Panc1 (cell line): ENCODE measurements around the gene ART1. TPM values are rescaled to one million over a fixed set of nuclear protein-coding genes. Genes with fewer than 3 reads are reported as not detected.

Experiments used
- ATAC-seq: fragments of 200-7000 bp; cut with Tn5 transposase; 2 replicates; pipeline ENCODE4 v1.9.1; 2020; ENCODE audit warnings: mild to moderate bottlenecking, moderate library complexity
- BruUV-seq: library from RNA; stranded (reverse); fragments of 400-500 nt; replicated peaks from 2 replicates; lab custom pipeline; 2021; lab: Mats Ljungman, UMichigan
- CTCF ChIA-PET: fragments of 300-600 bp; sonication (Branson Sonifier 250); formaldehyde crosslinking; loops from one replicate; lab custom pipeline; 2022; ENCODE audit warnings: antibody characterized with exemption; lab: Charles Lee
- POLR2A ChIA-PET: fragments of 300-600 bp; sonication (Branson Sonifier 250); formaldehyde crosslinking; loops from one replicate; lab custom pipeline; 2022; ENCODE audit warnings: antibody characterized with exemption; lab: Charles Lee
- DNase-seq: peaks from one replicate; pipeline ENCODE4 v3.0.0-alpha.2; 2010; ENCODE audit warnings: low read depth, low spot score
- H3K27ac ChIP-seq: 2 replicates; pipeline ENCODE4 v1.5.1; 2011; ENCODE audit warnings: mild to moderate bottlenecking, low read length, inconsistent platforms
- H3K27me3 ChIP-seq: fragments of 200-500 bp; sonication (Bioruptor generic); 2 replicates; pipeline ENCODE4 v1.6.0; 2014; ENCODE audit warnings: low read length, inconsistent platforms; ENCODE audit not compliant: control insufficient read depth, insufficient read depth
- H3K36me3 ChIP-seq: fragments of 200-500 bp; sonication (Bioruptor generic); 2 replicates; pipeline ENCODE4 v1.5.1; 2014; ENCODE audit warnings: inconsistent platforms, mild to moderate bottlenecking, low read length, moderate library complexity; ENCODE audit not compliant: control insufficient read depth, insufficient read depth
- H3K4me1 ChIP-seq: 2 replicates; pipeline ENCODE4 v1.5.1; 2011; ENCODE audit warnings: inconsistent platforms, mild to moderate bottlenecking, low read length, moderate library complexity; ENCODE audit not compliant: control insufficient read depth, insufficient read depth
- H3K4me3 ChIP-seq, 2 experiments: 2 replicates each; pipeline ENCODE4 v1.5.1; 2011 to 2012; ENCODE audit warnings: low read depth in 2 of 2, low read length in 2 of 2, mild to moderate bottlenecking in 2 of 2, inconsistent platforms in 1 of 2, moderate library complexity in 1 of 2
- H3K9me3 ChIP-seq: fragments of 200-500 bp; sonication (Bioruptor generic); 2 replicates; pipeline ENCODE4 v1.5.1; 2014; ENCODE audit warnings: low read depth, mild to moderate bottlenecking, inconsistent platforms, low read length, moderate library complexity; ENCODE audit not compliant: control insufficient read depth, insufficient read depth
- CTCF ChIP-seq: fragments of 450-650 bp; IDR thresholded peaks from 2 replicates; pipeline ENCODE4 v1.5.1; 2017; ENCODE audit warnings: mild to moderate bottlenecking
- POLR2AphosphoS5 ChIP-seq: IDR thresholded peaks from 2 replicates; pipeline ENCODE4 v1.6.1; 2012; ENCODE audit warnings: mild to moderate bottlenecking, low read depth, low read length, moderate library complexity
- REST ChIP-seq, 2 experiments: IDR thresholded peaks; 2 replicates each; pipeline ENCODE4 v1.6.1; 2011 to 2012; ENCODE audit warnings: low read depth in 2 of 2, control low read depth in 1 of 2, low read length in 1 of 2, mild to moderate bottlenecking in 1 of 2, moderate library complexity in 1 of 2; ENCODE audit not compliant: insufficient read depth in 1 of 2
- SIN3A ChIP-seq: IDR thresholded peaks from 2 replicates; pipeline ENCODE4 v1.6.1; 2012; ENCODE audit warnings: low read depth, mild to moderate bottlenecking, low read length, moderate library complexity, borderline replicate concordance; ENCODE audit not compliant: insufficient read depth
- TCF7L2 ChIP-seq: IDR thresholded peaks from 2 replicates; pipeline ENCODE4 v1.6.1; 2011; ENCODE audit warnings: mild to moderate bottlenecking, low read depth, low read length, inconsistent platforms
- in situ Hi-C: cut with HindIII; loops from 2 replicates; pipeline ENCODE4 v1.10.0; 2016; ENCODE audit warnings: low sequenced_read_pairs, low pct_unique_long_range_greater_than_20kb
- intact Hi-C: fragments of 100-400 bp; cut with micrococcal nuclease; formaldehyde crosslinking; loops from one replicate; pipeline ENCODE4 v1.10.0; 2022; ENCODE audit not compliant: unreplicated experiment
- total RNA-seq: library from RNA; stranded (reverse); gene quantifications from one replicate; pipeline ENCODE4 v1.2.1, GENCODE V29; 2021; ENCODE audit not compliant: unreplicated experiment

ART1 gene
- total RNA-seq, 1 experiment from 2014 or later, result not detected

- DNase-seq (no peak), ATAC-seq (no peak)
- CTCF ChIA-PET, result no interaction called here
- H3K27me3 ChIP-seq, result no peaks in the 10 kb centered on the region
- POLR2A ChIA-PET, result no interaction called here
- no peak for TF ChIP-seq SIN3A
- TF ChIP-seq REST (IDR thresholded peaks at IDR 0.05; ENCODE audit: insufficient read depth in 1 of 2, low read depth in 2 of 2, low read length in 1 of 2), result no peak
- TF ChIP-seq POLR2AphosphoS5, result no peak
- no peak for TF ChIP-seq CTCF
- no peak for TF ChIP-seq TCF7L2
- no peaks in the 10 kb centered on the region for H3K4me1 ChIP-seq
- H3K4me3 ChIP-seq, result no peak overlapping the region
- H3K27ac ChIP-seq, result no peak overlapping the region
- no TSS peak for BruUV-seq
- intact Hi-C loops, result no loop called here
- H3K36me3 ChIP-seq, result peaks cover 77% of the 10 kb centered on the region
- in situ Hi-C loops, result no loop called here
- H3K9me3 ChIP-seq, result no peaks in the 10 kb centered on the region
These were observed 56.0 kb downstream of the ART1 start for GRCh38 chr11:3700910-3701309.

- Histone ChIP-seq H3K4me1 (no peaks in the 10 kb centered on the region), H3K27me3 (no peaks in the 10 kb centered on the region), H3K4me3 (no peak overlapping the region), H3K9me3 (no peaks in the 10 kb centered on the region), H3K27ac (no peak overlapping the region), H3K36me3 (peaks cover 76% of the 10 kb centered on the region)
- TF ChIP-seq REST (IDR thresholded peaks at IDR 0.05; ENCODE audit: insufficient read depth in 1 of 2, low read depth in 2 of 2, low read length in 1 of 2) (no peak), SIN3A (no peak), CTCF (no peak), TCF7L2 (no peak)
- BruUV-seq, result no TSS peak
- POLR2A ChIA-PET, result no interaction called here
- intact Hi-C loops, result no loop called here
- CTCF ChIA-PET, result no interaction called here
- in situ Hi-C loops, result no loop called here
- no peak for DNase-seq
- no peak for ATAC-seq
These were observed 58.5 kb downstream of the ART1 start for GRCh38 chr11:3703383-3703782.
